Astrocyte of the cerebellum (primary cell): Measurements from ENCODE around the gene GALNTL6.

Experiments
- DNase-seq: peaks from one replicate; pipeline ENCODE4 v3.0.0-alpha.2; 2011; ENCODE audit warnings: low read depth
- H3K4me3 ChIP-seq: 2 replicates; pipeline ENCODE4 v1.5.1; 2011; ENCODE audit warnings: mild to moderate bottlenecking, low read depth, low read length, moderate library complexity
- CTCF ChIP-seq: IDR thresholded peaks from 2 replicates; pipeline ENCODE4 v1.5.1; 2012; ENCODE audit warnings: low read length, low read depth, moderate library complexity, mild to moderate bottlenecking; ENCODE audit errors: missing control alignments
- in situ Hi-C: cut with HindIII; loops from 2 replicates; pipeline ENCODE4 v1.10.0; 2017; ENCODE audit warnings: low sequenced_read_pairs

The GALNTL6 gene

GRCh38 chr4:172018358-172018757 is 205.2 kb downstream of the GALNTL6 start:
- no peak for TF ChIP-seq CTCF
- DNase-seq, result no peak
- in situ Hi-C loops, result no loop called here
- no peak overlapping the region for H3K4me3 ChIP-seq

GRCh38 chr4:172035562-172035961 is 222.4 kb downstream of the GALNTL6 start:
- TF ChIP-seq CTCF, result no peak
- DNase-seq, result no peak
- no peak overlapping the region for H3K4me3 ChIP-seq
- in situ Hi-C loops, result no loop called here

- TF ChIP-seq CTCF, result no peak
- DNase-seq, result no peak
- in situ Hi-C loops, result no loop called here
- no peak overlapping the region for H3K4me3 ChIP-seq
These were observed 227.6 kb downstream of the GALNTL6 start for GRCh38 chr4:172040766-172041165.

- in situ Hi-C loops, result no loop called here
- DNase-seq, result no peak
- no peak overlapping the region for H3K4me3 ChIP-seq
- TF ChIP-seq CTCF, result no peak
These were observed 229.5 kb downstream of the GALNTL6 start for GRCh38 chr4:172042714-172043114.

- no peak overlapping the region for H3K4me3 ChIP-seq
- DNase-seq, result no peak
- in situ Hi-C loops, result no loop called here
- no peak for TF ChIP-seq CTCF
These were observed 232.8 kb downstream of the GALNTL6 start for GRCh38 chr4:172045981-172046380.

- no peak for TF ChIP-seq CTCF
- DNase-seq, result no peak
- in situ Hi-C loops, result no loop called here
- no peak overlapping the region for H3K4me3 ChIP-seq
These were observed 235.5 kb downstream of the GALNTL6 start for GRCh38 chr4:172048666-172049065.

GRCh38 chr4:172050911-172051310 is 237.7 kb downstream of the GALNTL6 start:
- TF ChIP-seq CTCF, result no peak
- DNase-seq, result no peak
- no peak overlapping the region for H3K4me3 ChIP-seq
- in situ Hi-C loops, result no loop called here
